DMS153 treated with DMSO at 0.1 percent for 48 hours (cell line): Measurements from ENCODE around the gene SETD1A.

ENCODE experiments used
- DNase-seq: peaks from one replicate; lab custom pipeline; 2025; ENCODE audit not compliant: unreplicated experiment; lab: John Stamatoyannopoulos, UW

The SETD1A gene

DNA sequence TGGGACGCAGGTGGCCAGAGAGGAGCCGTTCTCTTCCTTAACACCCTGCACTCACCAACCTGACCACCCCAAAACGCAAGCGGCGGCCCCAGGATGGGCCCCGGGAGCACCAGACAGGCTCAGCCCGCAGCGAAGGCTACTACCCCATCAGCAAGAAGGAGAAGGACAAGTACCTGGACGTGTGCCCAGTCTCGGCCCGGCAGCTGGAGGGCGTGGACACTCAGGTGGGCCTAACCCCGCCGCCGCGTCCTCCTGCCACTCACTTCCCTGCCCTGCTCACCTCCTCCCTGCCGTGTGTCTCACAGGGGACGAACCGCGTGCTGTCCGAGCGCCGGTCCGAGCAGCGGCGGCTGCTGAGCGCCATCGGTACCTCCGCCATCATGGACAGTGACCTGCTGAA is 22.9 kb downstream of the SETD1A start:
- no peak for DNase-seq

DNA sequence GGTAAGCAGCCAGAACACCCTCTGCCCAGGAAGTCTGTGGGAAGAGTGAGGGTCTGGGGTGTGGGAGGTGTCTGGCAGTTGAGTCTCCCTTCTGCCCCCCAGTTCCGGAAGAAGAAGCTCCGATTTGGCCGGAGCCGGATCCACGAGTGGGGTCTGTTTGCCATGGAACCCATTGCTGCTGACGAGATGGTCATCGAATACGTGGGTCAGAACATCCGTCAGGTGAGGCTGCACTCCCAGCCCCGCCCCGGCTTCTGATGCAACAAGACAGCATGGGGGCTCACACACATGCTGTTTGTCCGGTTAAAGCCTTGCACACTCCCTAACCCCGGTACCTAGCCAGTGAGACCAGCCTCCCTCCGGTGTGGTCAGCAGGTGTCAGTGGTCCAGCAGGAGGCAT is 23.4 kb downstream of the SETD1A start:
- DNase-seq = no peak

- DNase-seq = no peak
Measured at GRCh38 chr16:30982548-30983288, 25.2 kb downstream of the SETD1A start.

GRCh38 chr16:30983289-30983889 is 25.8 kb downstream of the SETD1A start:
- no peak for DNase-seq

- no peak for DNase-seq
Measured at GRCh38 chr16:30983898-30984610, 26.5 kb downstream of the SETD1A start.

GRCh38 chr16:30984669-30985400 is 27.3 kb downstream of the SETD1A start, which contains the start of gene HSD3B7:
TSS of gene HSD3B7 (plus strand) at chr16:30985207. CDS start at chr16:30985659, 452 bp downstream.
- peak; percentile 66 for DNase-seq

DNA sequence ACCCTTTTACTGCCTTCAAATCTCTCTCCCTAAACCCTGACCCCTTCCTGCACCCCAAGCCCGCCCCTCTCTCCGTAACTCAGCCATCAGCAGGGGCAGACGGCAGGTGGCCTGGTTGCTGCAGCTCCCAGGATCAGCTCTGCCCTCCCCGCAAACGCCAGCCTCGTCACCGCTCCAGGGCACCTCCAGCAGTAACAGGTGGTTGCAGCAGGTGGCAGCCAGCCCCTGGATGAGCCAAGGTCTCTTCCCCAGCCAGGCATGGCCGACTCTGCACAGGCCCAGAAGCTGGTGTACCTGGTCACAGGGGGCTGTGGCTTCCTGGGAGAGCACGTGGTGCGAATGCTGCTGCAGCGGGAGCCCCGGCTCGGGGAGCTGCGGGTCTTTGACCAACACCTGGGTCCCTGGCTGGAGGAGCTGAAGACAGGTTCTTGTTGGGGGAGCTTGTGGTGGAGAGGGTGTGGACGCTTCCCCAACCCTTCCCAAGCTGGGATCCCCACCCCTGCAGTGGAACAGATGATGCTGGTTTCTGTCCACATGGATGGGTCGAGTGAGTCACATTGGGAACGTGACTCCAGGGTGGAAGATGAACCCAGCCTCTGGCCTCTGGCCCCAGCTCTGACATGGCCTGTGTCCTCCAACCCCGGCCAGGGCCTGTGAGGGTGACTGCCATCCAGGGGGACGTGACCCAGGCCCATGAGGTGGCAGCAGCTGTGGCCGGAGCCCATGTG is 28.0 kb downstream of the SETD1A start:
- DNase-seq = peak; percentile 48

GRCh38 chr16:30986129-30986991 is 28.8 kb downstream of the SETD1A start:
- no peak for DNase-seq

DNA sequence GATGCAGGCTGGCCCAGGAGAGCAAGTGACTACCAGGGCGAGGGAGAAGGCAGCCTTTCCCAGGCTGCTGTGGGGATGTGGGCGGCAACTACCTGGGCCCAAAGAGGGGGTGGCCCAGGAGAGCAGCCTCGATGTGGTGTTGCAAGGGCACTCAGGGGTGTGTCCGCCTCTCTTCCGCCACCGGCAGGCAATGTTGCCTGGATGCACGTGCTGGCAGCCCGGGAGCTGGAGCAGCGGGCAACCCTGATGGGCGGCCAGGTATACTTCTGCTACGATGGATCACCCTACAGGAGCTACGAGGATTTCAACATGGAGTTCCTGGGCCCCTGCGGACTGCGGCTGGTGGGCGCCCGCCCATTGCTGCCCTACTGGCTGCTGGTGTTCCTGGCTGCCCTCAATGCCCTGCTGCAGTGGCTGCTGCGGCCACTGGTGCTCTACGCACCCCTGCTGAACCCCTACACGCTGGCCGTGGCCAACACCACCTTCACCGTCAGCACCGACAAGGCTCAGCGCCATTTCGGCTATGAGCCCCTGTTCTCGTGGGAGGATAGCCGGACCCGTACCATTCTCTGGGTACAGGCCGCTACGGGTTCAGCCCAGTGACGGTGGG is 30.1 kb downstream of the SETD1A start:
- DNase-seq = no peak

- DNase-seq = no peak
Measured at GRCh38 chr16:30989469-30990047, 32.0 kb downstream of the SETD1A start.

DNA sequence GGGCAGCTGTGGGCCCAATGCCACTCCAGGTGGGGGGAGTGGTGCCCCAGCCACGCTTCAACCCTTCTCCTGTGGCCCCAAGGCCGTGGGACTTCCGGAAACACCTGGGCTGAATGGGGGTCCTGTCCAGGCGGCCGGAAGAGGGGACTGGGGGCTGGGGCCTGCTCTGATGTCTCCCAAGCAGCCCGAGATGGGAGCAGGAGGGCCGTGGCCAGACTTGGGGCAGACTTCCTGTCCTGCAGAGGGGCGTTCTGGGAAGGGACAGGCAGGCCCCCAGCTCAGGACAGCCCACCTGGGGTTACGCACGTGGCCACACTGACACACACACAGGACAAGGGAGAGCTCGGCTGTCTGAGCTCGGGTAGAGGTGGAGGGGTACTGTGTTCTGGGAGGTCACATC is 32.6 kb downstream of the SETD1A start:
- DNase-seq = no peak

GRCh38 chr16:30991052-30991451 is 33.5 kb downstream of the SETD1A start:
- no peak for DNase-seq

- no peak for DNase-seq
Measured at GRCh38 chr16:30992276-30992780, 34.8 kb downstream of the SETD1A start.

DNA sequence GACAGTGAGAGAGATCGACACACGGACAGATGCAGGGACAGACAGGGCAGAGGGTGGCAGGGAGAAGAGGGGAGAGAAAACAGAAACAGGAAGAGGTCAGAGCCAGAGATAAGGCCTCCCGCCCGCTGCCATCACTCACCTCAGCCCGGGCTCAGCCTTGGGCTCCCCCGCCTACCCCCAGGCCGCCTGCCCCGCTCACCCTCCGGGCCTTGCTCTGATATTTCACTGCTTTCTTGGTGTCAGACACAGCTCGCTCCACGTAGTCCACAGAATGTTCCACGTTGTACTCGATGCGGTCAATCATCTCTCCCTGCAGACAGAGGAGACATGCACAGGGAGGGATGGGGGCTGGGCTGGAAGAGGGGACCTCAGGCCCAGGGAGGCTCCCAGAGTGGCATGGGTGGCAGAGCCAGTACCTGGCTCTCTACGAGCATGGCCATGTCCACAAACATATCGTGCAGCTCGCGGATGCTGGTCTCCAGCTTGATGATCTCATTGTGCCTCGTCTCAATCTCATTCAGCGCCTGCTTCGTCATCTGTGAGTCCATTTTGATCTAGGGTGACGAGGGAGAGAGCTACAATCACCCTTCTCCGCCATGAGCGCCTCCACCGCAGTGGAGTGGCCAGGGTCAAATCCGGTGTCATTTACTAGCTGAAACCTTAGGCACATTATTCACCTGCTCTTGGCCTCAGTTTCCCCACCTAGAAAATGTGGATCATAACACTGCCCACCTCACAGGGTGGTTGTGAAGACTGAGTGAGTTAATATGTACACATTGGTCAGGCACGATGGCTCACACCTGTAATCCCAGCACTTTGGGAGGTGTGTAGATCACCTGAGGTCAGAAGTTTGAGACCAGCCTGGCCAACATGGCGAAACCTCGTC is 35.6 kb downstream of the SETD1A start:
- no peak for DNase-seq

GRCh38 chr16:30995927-30996323 is 38.4 kb downstream of the SETD1A start:
- DNase-seq = no peak

GRCh38 chr16:30996324-30996984 is 38.9 kb downstream of the SETD1A start:
- no peak for DNase-seq

GRCh38 chr16:30996985-30997724 is 39.6 kb downstream of the SETD1A start:
- DNase-seq = peak; percentile 22
